Endodermal cell (in vitro differentiated cells): ENCODE measurements around the gene CPN1. TPM values are rescaled to one million over a fixed set of nuclear protein-coding genes. Genes with fewer than 3 reads are reported as not detected.
A peak's percentile ranks its signal among the peaks of the same experiment; 100 is the strongest.

Experiments used
- DNase-seq: peaks from one replicate; pipeline ENCODE4 v3.0.0-alpha.2; 2017
- H3K27ac ChIP-seq: 2 replicates; pipeline ENCODE4 v1.5.1; 2013; ENCODE audit warnings: mild to moderate bottlenecking, low read depth, low read length, moderate library complexity
- H3K27me3 ChIP-seq: 2 replicates; pipeline ENCODE4 v1.6.1; 2013; ENCODE audit warnings: mild to moderate bottlenecking, low read length, moderate library complexity; ENCODE audit not compliant: insufficient read depth, control insufficient read depth, poor library complexity, severe bottlenecking
- H3K36me3 ChIP-seq: 2 replicates; pipeline ENCODE4 v1.7.0; 2013; ENCODE audit warnings: mild to moderate bottlenecking, low read length, moderate library complexity; ENCODE audit not compliant: control insufficient read depth, insufficient read depth
- H3K4me1 ChIP-seq: one replicate; pipeline ENCODE4 v1.7.0; 2013; ENCODE audit warnings: low read length; ENCODE audit not compliant: control insufficient read depth, insufficient read depth
- H3K4me3 ChIP-seq: 2 replicates; pipeline ENCODE4 v1.5.1; 2013; ENCODE audit warnings: mild to moderate bottlenecking, low read length, moderate library complexity
- H3K9ac ChIP-seq: 2 replicates; pipeline ENCODE4 v1.6.1; 2013; ENCODE audit warnings: mild to moderate bottlenecking, low read length, moderate library complexity; ENCODE audit not compliant: poor library complexity, severe bottlenecking; ENCODE audit errors: extremely low read depth
- H3K9me3 ChIP-seq: 2 replicates; pipeline ENCODE4 v1.6.1; 2013; ENCODE audit warnings: mild to moderate bottlenecking, low read length, moderate library complexity; ENCODE audit not compliant: control insufficient read depth
- H3K27ac Mint-ChIP-seq: 2 replicates; pipeline ENCODE4 v1.8.0; 2020; ENCODE audit warnings: mixed read lengths
- H3K27me3 Mint-ChIP-seq: 2 replicates; pipeline ENCODE4 v1.8.0; 2021; ENCODE audit warnings: mild to moderate bottlenecking, mixed read lengths; ENCODE audit not compliant: insufficient read depth
- H3K36me3 Mint-ChIP-seq: 2 replicates; pipeline ENCODE4 v1.8.0; 2020; ENCODE audit warnings: low read depth, mixed read lengths
- H3K4me1 Mint-ChIP-seq: 2 replicates; pipeline ENCODE4 v1.8.0; 2020; ENCODE audit warnings: mixed read lengths
- H3K4me3 Mint-ChIP-seq: 2 replicates; pipeline ENCODE4 v1.8.0; 2020; ENCODE audit warnings: mild to moderate bottlenecking, moderate library complexity, mixed read lengths
- H3K9me3 Mint-ChIP-seq: 2 replicates; pipeline ENCODE4 v1.8.0; 2020; ENCODE audit warnings: mild to moderate bottlenecking, mixed read lengths
- WGBS, 2 experiments: methylation state at CpG; one replicate each; pipeline versions ENCODE4 v1.1.5 to v1.1.7; 2013; ENCODE audit warnings: missing lambda C conversion rate in 2 of 2, mixed read lengths in 1 of 2; ENCODE audit not compliant: insufficient coverage in 1 of 2, insufficient read length in 1 of 2; 5-methylcytosine and 5-hydroxymethylcytosine counted together
- total RNA-seq, 2 donors: library from RNA; stranded (reverse); fragmentation: NEBNext Ultra II Directional in 1 of 2; extraction: Animal tissue kit (Norgen Biotek cat#: 25700) in 1 of 2; gene quantifications; 2 replicates in 1 of 2; 3 replicates in 1 of 2; pipeline ENCODE4 v1.2.1, GENCODE V29; 2021
- TF ChIP-seq, protein P1 (sequence below): fragments of 200-600 bp; sonication (generic); conservative IDR thresholded peaks from 2 replicates; pipeline ENCODE4 v1.5.0; 2021; ENCODE audit warnings: antibody characterized with exemption, mild to moderate bottlenecking

Gene CPN1
- total RNA-seq, 2 donors from 2014 or later = 0.71 to 1.3 TPM

DNA sequence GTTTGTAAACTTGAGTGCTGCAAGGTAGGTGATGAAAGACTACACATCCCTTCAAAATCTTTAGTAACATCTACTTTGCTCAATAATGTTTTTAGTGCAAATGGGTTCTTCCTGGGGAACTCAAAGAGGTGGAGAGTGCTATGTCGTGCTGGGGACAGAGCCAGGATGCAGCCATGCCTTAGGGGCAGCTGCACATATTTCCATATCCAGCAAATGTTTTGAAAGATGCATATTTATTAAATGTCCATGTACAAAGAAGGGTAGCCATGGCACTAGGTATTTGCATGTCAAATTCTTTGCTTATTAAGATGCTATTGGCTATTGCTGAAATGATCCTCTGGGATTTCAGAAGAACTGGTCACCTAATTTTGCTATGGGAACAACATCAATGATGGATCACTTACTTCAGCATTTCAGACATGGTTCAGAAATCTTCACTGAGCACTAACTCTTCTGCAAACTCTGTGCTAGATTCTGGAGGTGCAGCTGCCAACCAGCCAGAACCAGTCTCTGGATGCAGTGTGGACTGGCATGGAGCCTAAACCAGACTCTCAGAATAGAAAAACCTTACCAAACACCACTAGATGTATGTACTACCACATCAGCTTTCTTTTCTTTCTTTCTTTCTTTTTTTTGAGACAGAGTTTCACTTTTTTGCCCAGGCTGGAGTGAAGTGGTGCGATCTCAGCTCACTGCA, 40.2 kb downstream of the CPN1 start:
- Histone ChIP-seq H3K36me3 (no peaks in the 10 kb centered on the region), H3K27ac (no peak overlapping the region), H3K9ac (no peak overlapping the region), H3K4me1 (peaks cover 7% of the 10 kb centered on the region), H3K9me3 (no peaks in the 10 kb centered on the region), H3K27me3 (no peaks in the 10 kb centered on the region), H3K4me3 (no peak overlapping the region)
- TF ChIP-seq, protein P1, sequence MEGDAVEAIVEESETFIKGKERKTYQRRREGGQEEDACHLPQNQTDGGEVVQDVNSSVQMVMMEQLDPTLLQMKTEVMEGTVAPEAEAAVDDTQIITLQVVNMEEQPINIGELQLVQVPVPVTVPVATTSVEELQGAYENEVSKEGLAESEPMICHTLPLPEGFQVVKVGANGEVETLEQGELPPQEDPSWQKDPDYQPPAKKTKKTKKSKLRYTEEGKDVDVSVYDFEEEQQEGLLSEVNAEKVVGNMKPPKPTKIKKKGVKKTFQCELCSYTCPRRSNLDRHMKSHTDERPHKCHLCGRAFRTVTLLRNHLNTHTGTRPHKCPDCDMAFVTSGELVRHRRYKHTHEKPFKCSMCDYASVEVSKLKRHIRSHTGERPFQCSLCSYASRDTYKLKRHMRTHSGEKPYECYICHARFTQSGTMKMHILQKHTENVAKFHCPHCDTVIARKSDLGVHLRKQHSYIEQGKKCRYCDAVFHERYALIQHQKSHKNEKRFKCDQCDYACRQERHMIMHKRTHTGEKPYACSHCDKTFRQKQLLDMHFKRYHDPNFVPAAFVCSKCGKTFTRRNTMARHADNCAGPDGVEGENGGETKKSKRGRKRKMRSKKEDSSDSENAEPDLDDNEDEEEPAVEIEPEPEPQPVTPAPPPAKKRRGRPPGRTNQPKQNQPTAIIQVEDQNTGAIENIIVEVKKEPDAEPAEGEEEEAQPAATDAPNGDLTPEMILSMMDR = no peak
- H3K27ac Mint-ChIP-seq = no peak overlapping the region
- H3K4me3 Mint-ChIP-seq = no peak overlapping the region
- peaks cover 3% of the 10 kb centered on the region for H3K36me3 Mint-ChIP-seq
- no peak for DNase-seq
- H3K9me3 Mint-ChIP-seq = peaks cover 4% of the 10 kb centered on the region
- WGBS, 2 experiments = 100% methylated on average over 1 to 2 of the region's 2 CpGs
- peaks cover 32% of the 10 kb centered on the region for H3K4me1 Mint-ChIP-seq
- H3K27me3 Mint-ChIP-seq = no peaks in the 10 kb centered on the region

DNA sequence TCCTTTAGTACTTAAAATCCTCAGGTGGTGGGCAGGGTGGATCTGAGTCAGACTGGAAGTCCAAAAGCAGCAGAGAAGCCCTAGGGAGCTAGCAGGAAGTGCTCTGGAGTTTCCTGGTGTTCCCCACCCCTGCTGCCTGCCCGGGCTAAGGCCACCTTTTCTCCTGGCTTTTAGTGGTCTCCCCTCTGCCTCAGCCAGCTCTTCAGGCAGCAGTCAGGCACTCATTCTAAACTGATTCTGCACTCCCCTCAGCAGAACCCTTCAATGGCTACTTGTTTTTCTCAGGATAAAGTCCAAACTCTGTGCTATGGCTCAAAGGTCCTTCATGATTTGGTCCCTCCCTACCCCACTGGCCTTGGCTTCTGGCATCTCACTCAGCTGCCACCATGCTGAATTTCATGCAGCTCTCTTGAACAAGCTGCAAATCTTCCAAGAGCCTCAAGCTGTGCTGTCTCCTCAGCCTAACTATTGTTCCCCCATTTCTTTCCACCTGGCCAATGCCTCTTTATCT, 43.1 kb downstream of the CPN1 start:
- peak; percentile 69 for DNase-seq
- Histone ChIP-seq H3K27ac (no peak overlapping the region), H3K27me3 (no peaks in the 10 kb centered on the region), H3K4me1 (peaks cover 10% of the 10 kb centered on the region), H3K9me3 (peaks cover 8% of the 10 kb centered on the region), H3K4me3 (no peak overlapping the region), H3K36me3 (no peaks in the 10 kb centered on the region), H3K9ac (no peak overlapping the region)
- H3K27ac Mint-ChIP-seq = peak overlapping the region; percentile 40
- peaks cover 15% of the 10 kb centered on the region for H3K9me3 Mint-ChIP-seq
- H3K4me1 Mint-ChIP-seq = peaks cover 31% of the 10 kb centered on the region
- peaks cover 3% of the 10 kb centered on the region for H3K36me3 Mint-ChIP-seq
- TF ChIP-seq, protein P1 = no peak
- H3K4me3 Mint-ChIP-seq = no peak overlapping the region
- H3K27me3 Mint-ChIP-seq = no peaks in the 10 kb centered on the region
- 30 to 52% methylated on average over 1 of the region's 1 CpG for WGBS, 2 experiments

DNA sequence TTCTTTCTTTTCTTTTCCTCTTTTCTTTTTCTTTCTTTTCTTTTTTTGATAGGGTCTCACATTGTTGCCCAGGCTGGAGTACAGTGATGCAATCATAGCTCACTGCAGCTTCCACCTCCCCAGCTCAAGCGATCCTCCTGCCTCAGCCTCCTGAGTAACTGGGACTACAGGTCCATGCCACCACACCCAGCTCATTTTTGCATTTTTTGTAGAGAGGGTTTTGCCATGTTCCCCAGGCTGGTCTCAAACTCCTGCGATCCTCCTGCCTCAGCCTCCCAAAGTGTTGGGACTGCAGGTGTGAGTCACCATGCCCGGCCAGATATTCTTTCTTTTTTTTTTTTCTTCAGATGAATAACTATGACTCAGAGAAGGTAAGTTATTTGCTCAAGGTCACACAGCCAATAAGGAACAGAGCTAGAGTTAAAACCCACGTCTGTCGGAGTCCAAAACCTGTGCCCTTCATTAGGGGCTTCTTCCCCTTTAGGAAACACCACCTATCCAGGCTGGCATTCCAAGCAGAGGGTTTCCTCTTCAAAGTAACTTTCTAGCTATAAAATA, 43.8 kb downstream of the CPN1 start:
- TF ChIP-seq, protein P1 = no peak
- Histone ChIP-seq H3K9ac (no peak overlapping the region), H3K9me3 (peaks cover 16% of the 10 kb centered on the region), H3K27me3 (no peaks in the 10 kb centered on the region), H3K4me1 (peaks cover 10% of the 10 kb centered on the region), H3K27ac (no peak overlapping the region), H3K4me3 (no peak overlapping the region), H3K36me3 (no peaks in the 10 kb centered on the region)
- 91 to 100% methylated on average over 3 to 5 of the region's 5 CpGs for WGBS, 2 experiments
- no peaks in the 10 kb centered on the region for H3K27me3 Mint-ChIP-seq
- peaks cover 3% of the 10 kb centered on the region for H3K36me3 Mint-ChIP-seq
- peaks cover 22% of the 10 kb centered on the region for H3K9me3 Mint-ChIP-seq
- H3K4me3 Mint-ChIP-seq = no peak overlapping the region
- DNase-seq = no peak
- no peak overlapping the region for H3K27ac Mint-ChIP-seq
- H3K4me1 Mint-ChIP-seq = peaks cover 31% of the 10 kb centered on the region
